Fibroblast of villous mesenchyme (primary cell): ENCODE measurements around the gene TICAM1. TPM values are rescaled to one million over a fixed set of nuclear protein-coding genes. Genes with fewer than 3 reads are reported as not detected.

Experiments used
- DNase-seq: peaks from one replicate; pipeline ENCODE4 v3.0.0-alpha.2; 2010; ENCODE audit warnings: low read depth
- H3K4me3 ChIP-seq: 2 replicates; pipeline ENCODE4 v1.5.1; 2011; ENCODE audit warnings: low read depth, mild to moderate bottlenecking, low read length
- total RNA-seq: library from RNA; depleted of rRNA; stranded (reverse); fragments of >200 nt; gene quantifications from 2 replicates; pipeline ENCODE4 v1.2.3, GENCODE V29; 2012
- TF ChIP-seq, protein P1 (sequence below): IDR thresholded peaks from 2 replicates; pipeline ENCODE4 v1.5.1; 2012; ENCODE audit warnings: low read depth, mild to moderate bottlenecking, low read length; ENCODE audit not compliant: insufficient read depth

TICAM1 gene
- total RNA-seq = 3.2 and 3.5 TPM in 2 replicates

DNA sequence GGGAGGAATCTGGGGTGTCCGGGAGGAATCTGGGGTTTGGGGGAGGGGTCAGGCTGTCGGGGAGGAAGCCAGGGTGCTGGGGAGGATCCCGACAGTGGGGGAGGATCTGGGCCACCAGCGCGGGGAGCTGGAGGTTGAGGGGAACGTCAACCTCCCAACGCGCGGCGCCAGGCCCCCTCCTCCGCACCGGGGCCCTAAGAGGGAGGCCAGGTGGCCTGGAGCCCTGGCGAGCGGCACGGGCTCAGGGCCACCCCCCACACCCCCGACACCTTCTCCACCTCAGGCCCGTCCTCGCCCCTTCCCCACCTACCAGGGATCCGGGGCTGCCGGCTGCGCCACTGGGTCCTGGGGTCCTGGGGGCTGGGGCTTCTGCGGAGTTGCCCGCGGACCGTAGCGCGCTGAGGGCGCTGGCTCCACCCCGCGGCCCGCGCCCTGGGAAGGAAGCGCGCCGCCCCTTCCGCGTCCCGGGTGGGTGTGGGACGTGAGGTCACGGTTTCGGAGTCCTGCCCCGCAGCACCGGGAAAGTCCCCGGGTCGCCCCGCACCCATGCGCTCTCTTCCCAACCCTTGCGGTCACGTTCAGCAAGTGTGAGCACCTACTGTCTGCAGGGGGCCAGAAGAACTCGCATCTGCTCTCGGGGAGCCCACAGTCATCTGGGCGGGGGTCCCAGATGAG is at the start of gene TICAM1:
Gene TICAM1 (minus strand): TSS at position 409 of the 675 bp plus-strand sequence. CDS start 13,335 bp downstream, outside the sequence.
- DNase-seq = peak; percentile 53
- TF ChIP-seq, protein P1, sequence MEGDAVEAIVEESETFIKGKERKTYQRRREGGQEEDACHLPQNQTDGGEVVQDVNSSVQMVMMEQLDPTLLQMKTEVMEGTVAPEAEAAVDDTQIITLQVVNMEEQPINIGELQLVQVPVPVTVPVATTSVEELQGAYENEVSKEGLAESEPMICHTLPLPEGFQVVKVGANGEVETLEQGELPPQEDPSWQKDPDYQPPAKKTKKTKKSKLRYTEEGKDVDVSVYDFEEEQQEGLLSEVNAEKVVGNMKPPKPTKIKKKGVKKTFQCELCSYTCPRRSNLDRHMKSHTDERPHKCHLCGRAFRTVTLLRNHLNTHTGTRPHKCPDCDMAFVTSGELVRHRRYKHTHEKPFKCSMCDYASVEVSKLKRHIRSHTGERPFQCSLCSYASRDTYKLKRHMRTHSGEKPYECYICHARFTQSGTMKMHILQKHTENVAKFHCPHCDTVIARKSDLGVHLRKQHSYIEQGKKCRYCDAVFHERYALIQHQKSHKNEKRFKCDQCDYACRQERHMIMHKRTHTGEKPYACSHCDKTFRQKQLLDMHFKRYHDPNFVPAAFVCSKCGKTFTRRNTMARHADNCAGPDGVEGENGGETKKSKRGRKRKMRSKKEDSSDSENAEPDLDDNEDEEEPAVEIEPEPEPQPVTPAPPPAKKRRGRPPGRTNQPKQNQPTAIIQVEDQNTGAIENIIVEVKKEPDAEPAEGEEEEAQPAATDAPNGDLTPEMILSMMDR = no peak
- peak within 1 kb of the TSS; percentile 83 for H3K4me3 ChIP-seq

DNA sequence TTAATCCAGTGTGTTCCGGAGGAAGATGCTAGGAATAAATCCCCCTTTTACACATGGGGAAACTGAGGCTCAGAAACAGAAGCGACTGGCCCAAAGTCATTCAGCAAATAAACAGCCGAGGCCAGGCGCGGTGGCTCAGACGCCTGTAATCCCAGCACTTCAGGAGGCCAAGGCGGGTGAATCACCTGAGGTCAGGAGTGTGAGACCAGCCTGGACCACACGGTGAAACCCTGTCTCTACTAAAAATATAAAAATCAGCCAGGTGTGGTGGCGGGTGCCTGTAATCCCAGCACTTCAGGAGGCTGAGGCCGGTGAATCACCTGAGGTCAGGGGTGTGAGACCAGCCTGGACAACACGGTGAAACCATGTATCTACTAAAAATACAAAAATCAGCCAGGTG is 47.5 kb upstream of the TICAM1 start:
- no peak for DNase-seq
- TF ChIP-seq, protein P1 = no peak

DNA sequence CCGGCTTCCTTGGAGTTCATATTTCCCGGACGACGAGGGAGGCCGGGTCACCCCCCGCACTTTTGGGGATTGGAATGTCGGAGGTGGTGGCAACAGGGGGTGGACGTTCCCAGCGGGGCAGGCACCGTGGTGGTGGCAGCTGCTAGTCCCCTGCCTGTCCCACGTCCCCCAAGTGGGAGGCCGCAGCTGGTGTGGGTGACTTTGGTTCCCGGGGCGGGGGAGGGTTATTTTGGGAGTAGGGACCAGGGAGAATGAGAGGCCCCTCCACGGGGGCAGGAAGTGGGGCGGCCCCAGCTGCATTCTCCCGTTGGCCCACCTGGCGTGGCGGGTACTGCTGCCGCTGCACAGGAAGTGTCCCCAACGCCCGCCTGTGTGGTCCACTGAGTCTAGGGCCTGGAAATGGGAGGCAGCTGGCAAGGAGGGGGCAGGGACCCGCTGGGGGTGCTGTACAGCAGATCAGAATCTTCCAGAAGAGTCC is 47.0 kb upstream of the TICAM1 start:
- TF ChIP-seq, protein P1 = no peak
- DNase-seq = no peak
- H3K4me3 ChIP-seq = no peak overlapping the region

More for the DNA sequence above, 47.5 kb upstream of the TICAM1 start:
- H3K4me3 ChIP-seq = no peak overlapping the region

DNA sequence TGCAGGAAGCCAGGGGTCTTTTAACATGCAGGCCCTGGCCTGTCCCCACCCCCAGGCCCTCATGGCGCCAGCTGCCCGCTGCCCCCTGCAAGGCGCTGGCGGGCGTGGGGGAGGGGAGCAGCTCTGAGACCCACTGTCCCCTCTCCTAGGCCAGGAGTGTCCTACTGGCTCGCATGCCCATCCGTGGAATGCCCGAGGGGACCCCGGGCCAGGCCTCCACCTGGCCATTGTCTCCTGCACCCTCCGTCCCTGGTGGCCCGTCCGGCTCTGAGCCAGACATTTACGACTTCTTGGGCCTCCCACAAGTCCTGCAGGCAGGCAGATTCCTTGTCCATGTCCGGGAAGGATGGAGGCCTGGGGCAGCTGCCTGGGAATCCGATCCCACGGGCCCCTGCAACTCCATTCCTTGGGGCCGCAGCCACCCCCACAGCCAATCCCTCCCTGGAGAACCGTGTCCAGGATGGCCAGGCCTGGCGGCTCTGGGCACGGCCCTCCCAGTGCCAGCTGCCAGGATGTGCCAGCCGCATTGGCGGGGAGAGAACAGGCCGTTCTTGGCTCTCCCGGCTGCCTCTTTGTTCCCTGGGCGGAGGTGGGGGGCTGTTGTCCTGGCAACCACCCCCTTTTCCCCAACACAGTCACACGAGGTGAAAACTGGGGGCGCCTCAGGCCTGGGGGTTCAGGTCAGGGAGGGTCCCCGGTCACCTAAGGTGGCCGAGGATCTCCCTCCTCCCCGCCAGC is 46.4 kb upstream of the TICAM1 start:
- no peak overlapping the region for H3K4me3 ChIP-seq
- TF ChIP-seq, protein P1 = no peak
- peak; percentile 13 for DNase-seq

DNA sequence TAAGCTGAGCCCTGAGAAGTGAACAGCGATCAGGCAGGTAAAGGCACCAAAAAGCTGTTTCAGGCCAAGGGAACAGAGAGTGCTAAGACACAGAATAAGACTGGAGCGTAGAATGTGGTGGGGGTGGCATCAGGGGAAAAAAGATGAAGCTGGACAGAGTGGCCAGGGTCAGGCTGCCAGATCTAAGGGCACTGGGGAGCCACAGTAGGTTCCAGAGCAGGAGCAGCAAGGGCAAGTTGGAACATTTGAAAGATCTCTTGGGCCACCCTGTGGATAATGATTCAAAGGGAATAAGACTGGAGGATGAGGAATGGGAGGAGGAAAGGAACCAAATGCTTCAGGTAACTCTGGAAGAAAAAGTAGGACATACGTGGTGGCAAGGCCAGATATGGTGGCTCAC is 42.4 kb upstream of the TICAM1 start:
- TF ChIP-seq, protein P1 = no peak
- H3K4me3 ChIP-seq = no peak overlapping the region
- no peak for DNase-seq

DNA sequence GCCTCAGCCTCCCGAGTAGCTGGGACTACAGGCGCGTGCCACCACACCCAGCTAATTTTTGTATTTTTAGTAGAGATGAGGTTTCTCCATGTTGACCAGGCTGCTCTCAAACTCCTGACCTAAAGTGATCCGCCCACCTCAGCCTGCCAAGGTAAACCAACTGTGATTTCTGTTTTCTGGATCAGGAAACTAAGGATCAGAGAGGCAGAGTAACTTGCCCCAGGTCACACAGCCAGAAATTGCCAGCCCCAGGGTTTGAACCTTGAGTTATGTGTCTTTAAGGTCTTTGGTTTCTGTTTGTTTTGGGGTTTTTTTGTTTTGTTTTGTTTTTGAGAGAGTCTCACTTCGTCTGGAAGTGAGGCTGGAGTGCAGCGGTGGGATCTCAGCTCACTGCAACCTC is 40.2 kb upstream of the TICAM1 start:
- no peak for DNase-seq
- TF ChIP-seq, protein P1 = no peak
- H3K4me3 ChIP-seq = no peak overlapping the region
